HG03196 (cell line): ENCODE data around the gene LMTK3.
"Not testable (repeated sequence)": the region's sequence is repeated elsewhere in the genome, so short reads cannot be mapped to it uniquely, and the experiment has no call there.

Experiments
- ATAC-seq: cut with Tn5 transposase; IDR thresholded peaks from one replicate; pipeline ENCODE4 v1.9.1; 2021; ENCODE audit not compliant: unreplicated experiment

Gene LMTK3

GRCh38 chr19:48489608-48490216, 21.9 kb downstream of the LMTK3 start:
- no peak for ATAC-seq

DNA sequence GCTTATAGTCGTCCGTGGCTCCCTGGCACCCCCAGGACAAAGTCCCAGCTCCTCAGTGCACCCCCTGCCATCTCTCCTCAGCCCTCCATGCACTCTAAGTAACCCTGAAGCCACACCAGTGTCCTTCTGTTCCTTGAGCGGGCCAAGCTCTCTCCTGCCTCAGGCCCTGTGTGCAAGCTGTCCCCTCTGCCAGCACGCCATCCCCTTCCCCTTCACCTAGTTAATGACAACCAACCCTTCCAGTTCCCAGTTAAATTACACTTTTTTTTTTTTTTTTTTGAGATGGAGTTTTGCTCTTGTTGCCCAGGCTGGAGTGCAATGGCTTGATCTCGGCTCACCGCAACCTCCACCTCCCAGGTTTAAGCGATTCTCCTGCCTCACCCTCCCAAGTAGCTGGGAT, 23.2 kb downstream of the LMTK3 start:
- not testable (repeated sequence) for ATAC-seq

GRCh38 chr19:48487948-48488347, 23.7 kb downstream of the LMTK3 start:
- ATAC-seq: no peak

GRCh38 chr19:48487544-48487943, 24.1 kb downstream of the LMTK3 start:
- ATAC-seq: no peak

GRCh38 chr19:48486706-48487105, 24.9 kb downstream of the LMTK3 start:
- ATAC-seq: not testable (repeated sequence)

DNA sequence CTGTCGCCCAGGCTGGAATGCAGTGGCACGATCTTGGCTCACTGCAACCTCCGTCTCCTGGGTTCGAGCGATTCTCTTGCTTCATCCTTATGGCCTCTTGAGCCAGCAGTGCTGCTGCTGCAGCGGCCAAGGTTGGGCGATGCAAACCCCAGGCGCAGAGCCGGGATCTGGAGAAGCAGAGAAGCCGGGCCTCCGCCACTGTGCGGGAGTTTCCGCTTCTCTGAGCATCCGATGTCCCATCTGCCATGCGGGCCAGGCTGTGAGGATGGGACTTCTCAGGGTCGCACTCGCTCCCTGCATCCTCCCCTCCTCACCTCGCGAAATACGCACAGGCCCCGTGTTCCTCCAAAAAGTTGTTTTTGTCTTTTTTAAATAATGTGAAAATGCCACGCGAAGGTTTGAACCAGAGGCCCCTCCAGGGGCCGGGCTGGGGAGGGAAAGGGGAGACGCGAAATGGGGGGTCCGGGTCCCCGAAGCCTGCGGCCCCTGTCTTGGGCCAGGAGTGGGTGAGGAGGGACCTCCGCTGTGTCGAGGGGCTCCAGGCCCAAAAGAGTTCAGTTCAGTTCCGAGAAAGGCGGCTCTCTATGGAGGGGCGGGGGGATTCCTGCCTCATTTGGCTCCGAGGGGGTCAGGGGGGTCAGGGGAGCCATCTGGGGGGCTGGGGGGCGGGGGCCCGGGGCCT, 26.6 kb downstream of the LMTK3 start:
- no peak for ATAC-seq

GRCh38 chr19:48484247-48484893, 27.3 kb downstream of the LMTK3 start:
- no peak for ATAC-seq

GRCh38 chr19:48483301-48483700, 28.3 kb downstream of the LMTK3 start:
- ATAC-seq: no peak

DNA sequence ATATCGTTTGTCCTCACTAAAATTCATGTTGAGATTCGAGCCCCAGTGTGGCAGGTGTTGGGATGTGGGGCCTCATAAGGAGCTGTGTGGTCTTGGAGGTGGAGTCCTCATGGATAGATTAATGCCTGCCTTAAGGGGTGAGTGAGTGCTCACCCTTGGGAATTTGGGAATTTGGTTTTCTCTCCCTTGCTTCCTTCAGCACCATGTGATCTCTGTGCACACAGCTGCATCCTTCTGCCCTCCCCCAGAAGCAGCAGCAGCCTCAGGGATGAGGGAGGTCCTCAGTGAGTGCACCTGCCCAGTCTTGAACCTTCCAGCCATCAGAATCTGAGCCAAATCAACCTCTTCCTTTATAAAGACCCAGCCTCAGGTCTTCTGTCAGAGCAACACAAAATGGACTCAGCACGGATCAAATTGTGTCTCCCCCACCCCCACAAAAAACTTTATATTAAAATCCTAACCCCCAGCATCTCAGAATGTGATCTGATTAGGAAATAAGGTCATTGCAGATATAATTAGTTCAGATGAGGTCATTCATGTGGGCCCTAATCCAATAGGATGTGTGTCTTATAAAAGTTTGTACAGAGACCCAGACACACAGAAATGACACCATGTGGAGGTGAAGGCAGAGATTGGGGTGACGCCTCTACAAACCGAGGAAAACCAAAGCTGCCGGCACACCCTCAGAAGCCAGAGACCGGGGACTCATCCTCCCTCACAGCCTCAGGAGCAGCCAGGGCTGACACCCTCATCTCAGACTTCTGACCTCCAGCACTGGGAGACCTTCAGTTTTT, 29.6 kb downstream of the LMTK3 start:
- no peak for ATAC-seq

GRCh38 chr19:48480558-48481500, 30.8 kb downstream of the LMTK3 start:
- ATAC-seq: no peak

- ATAC-seq: no peak
These were observed 31.5 kb downstream of the LMTK3 start for GRCh38 chr19:48480183-48480557.

GRCh38 chr19:48479686-48480085, 31.9 kb downstream of the LMTK3 start:
- ATAC-seq: no peak

GRCh38 chr19:48478339-48479256, 33.0 kb downstream of the LMTK3 start:
- ATAC-seq: no peak

DNA sequence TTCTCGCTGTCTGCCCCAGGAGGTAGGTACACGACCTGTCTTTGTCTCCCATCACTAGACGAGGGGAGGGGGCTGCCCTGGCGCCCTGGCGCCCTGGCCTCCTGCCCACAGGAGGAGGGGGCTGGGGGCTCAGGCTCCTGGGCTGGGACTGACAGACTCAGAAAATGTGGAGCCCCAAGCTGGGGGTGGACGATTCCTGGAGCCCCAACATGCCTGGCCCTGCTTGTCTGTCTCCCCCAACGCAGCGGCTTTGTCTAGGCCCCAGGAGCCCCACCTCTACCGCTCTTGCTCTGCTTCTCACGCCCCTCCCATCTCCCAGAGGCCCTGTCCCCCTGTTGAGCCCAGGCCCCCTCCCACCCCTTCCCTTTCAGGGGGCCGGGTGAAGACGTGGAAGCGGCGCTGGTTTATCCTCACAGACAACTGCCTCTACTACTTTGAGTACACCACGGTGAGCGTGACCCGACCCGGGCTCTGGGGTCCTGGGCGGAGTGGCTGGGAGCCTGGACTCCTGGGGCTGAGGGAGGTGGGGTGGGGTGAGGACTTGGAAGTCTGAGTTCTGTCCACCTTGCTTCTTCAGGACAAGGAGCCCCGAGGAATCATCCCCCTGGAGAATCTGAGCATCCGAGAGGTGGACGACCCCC, 33.8 kb downstream of the LMTK3 start:
- ATAC-seq: no peak

- no peak for ATAC-seq
These were observed 34.5 kb downstream of the LMTK3 start for GRCh38 chr19:48477067-48477685.

GRCh38 chr19:48476176-48476575, 35.5 kb downstream of the LMTK3 start:
- no peak for ATAC-seq

GRCh38 chr19:48475369-48476068, 36.1 kb downstream of the LMTK3 start:
- no peak for ATAC-seq

- no peak for ATAC-seq
These were observed 37.5 kb downstream of the LMTK3 start for GRCh38 chr19:48474084-48474592.
